ENCODE results near the gene CDKN2D. TPM values are rescaled to one million over a fixed set of nuclear protein-coding genes. Genes with fewer than 3 reads are reported as not detected.

Gene CDKN2D
- total RNA-seq, 2 experiments from 2014 or later: 83.3 to 84.0 TPM

GRCh38 chr19:10568062-10568825 is 535 bp downstream of the CDKN2D start:
- CTCF ChIA-PET: interaction anchor here (0.6 to 4.7 kb wide), 4 partner anchors 15 to 1767 kb away, joined by 3 to 24 read pairs (median 3); partner anchors contain the start of gene ATG4D
- H3K36me3 Mint-ChIP-seq (ENCODE audit: low read depth): peaks cover 40% of the 10 kb centered on the region

GRCh38 chr19:10567656-10568055 is 1.1 kb downstream of the CDKN2D start:
- no peaks in the 10 kb centered on the region for H3K27me3 ChIP-seq (ENCODE audit: control insufficient read depth in 1 of 2, insufficient read depth in 2 of 2, low read length in 2 of 2)
- H3K4me1 Mint-ChIP-seq (ENCODE audit: low read depth): peaks cover 53% of the 10 kb centered on the region
- DNase-seq: peak in 2 of 14 experiments; percentile 38 to 63
- no peak for TF ChIP-seq CTCF (IDR thresholded peaks at IDR 0.05)
- H3K4me3 ChIP-seq (ENCODE audit: low read length): peak overlapping the region; percentile 87
- H3K36me3 ChIP-seq (ENCODE audit: insufficient read depth, low read length): peaks cover 14% of the 10 kb centered on the region
- peak overlapping the region; percentile 95 for H3K27ac Mint-ChIP-seq
- no peaks in the 10 kb centered on the region for H3K9me3 ChIP-seq (ENCODE audit: control insufficient read depth in 1 of 2, insufficient read depth in 1 of 2, low read length in 2 of 2)
- no peaks in the 10 kb centered on the region for H3K9me3 Mint-ChIP-seq
- peaks cover 60% of the 10 kb centered on the region for H3K4me1 ChIP-seq (ENCODE audit: insufficient read depth, low read length)
- peak overlapping the region; percentile 76 to 94 for H3K27ac ChIP-seq (ENCODE audit: low read depth in 1 of 2, low read length in 2 of 2)
- CTCF ChIA-PET: interaction anchor here (0.6 to 4.7 kb wide), 6 partner anchors 14 to 1767 kb away, joined by 3 to 24 read pairs (median 3); partner anchors contain the start of gene ATG4D
- intact Hi-C loops (cut with DNase I, micrococcal nuclease): loop anchor here (2.0 to 5.0 kb wide), 4 partner anchors 85 to 303 kb away; partner anchors contain the start of genes CDC37 (in 2 of the 2), CARM1 (in 1 of the 2) and ILF3 (in 1 of the 2)
- ATAC-seq (ENCODE audit: poor library complexity): no peak
- no peaks in the 10 kb centered on the region for H3K27me3 Mint-ChIP-seq
- H3K36me3 Mint-ChIP-seq (ENCODE audit: low read depth): peaks cover 42% of the 10 kb centered on the region
- peak overlapping the region; percentile 93 for H3K4me3 Mint-ChIP-seq
- POLR2A ChIA-PET: interaction anchor here (0.5 to 5.6 kb wide), 17 partner anchors 14 to 268 kb away, joined by 3 to 81 read pairs (median 4); partner anchors contain the start of genes ATG4D, DNM2, KEAP1 and QTRT1

More at GRCh38 chr19:10568062-10568825, 535 bp downstream of the CDKN2D start:
- Histone ChIP-seq H3K27ac (ENCODE audit: low read depth in 1 of 2, low read length in 2 of 2) (peak overlapping the region; percentile 76 to 94), H3K4me3 (ENCODE audit: low read length) (peak overlapping the region; percentile 87), H3K36me3 (ENCODE audit: insufficient read depth, low read length) (peaks cover 12% of the 10 kb centered on the region), H3K9me3 (ENCODE audit: control insufficient read depth in 1 of 2, insufficient read depth in 1 of 2, low read length in 2 of 2) (no peaks in the 10 kb centered on the region), H3K27me3 (ENCODE audit: control insufficient read depth in 1 of 2, insufficient read depth in 2 of 2, low read length in 2 of 2) (no peaks in the 10 kb centered on the region), H3K4me1 (ENCODE audit: insufficient read depth, low read length) (peaks cover 60% of the 10 kb centered on the region)
- H3K9me3 Mint-ChIP-seq: no peaks in the 10 kb centered on the region
- TF ChIP-seq CTCF (IDR thresholded peaks at IDR 0.05): no peak
- DNase-seq (peak in 9 of 14 experiments; percentile 27 to 88 (median 61)), ATAC-seq (ENCODE audit: poor library complexity) (peak; percentile 19)
- POLR2A ChIA-PET: interaction anchor here (0.5 to 5.6 kb wide), 17 partner anchors 15 to 268 kb away, joined by 3 to 81 read pairs (median 4); partner anchors contain the start of genes ATG4D, DNM2, KEAP1 and QTRT1
- no peaks in the 10 kb centered on the region for H3K27me3 Mint-ChIP-seq
- peak overlapping the region; percentile 95 for H3K27ac Mint-ChIP-seq
- H3K4me3 Mint-ChIP-seq: peak overlapping the region; percentile 93
- peaks cover 53% of the 10 kb centered on the region for H3K4me1 Mint-ChIP-seq (ENCODE audit: low read depth)
- intact Hi-C loops (cut with DNase I, micrococcal nuclease): loop anchor here (2.0 to 5.0 kb wide), 4 partner anchors 84 to 303 kb away; partner anchors contain the start of genes CDC37 (in 2 of the 2), CARM1 (in 1 of the 2) and ILF3 (in 1 of the 2)

GRCh38 chr19:10566658-10567410 is 1.9 kb downstream of the CDKN2D start:
- peaks cover 56% of the 10 kb centered on the region for H3K4me1 ChIP-seq (ENCODE audit: insufficient read depth, low read length)
- POLR2A ChIA-PET: interaction anchor here (0.7 to 5.6 kb wide), 18 partner anchors 13 to 522 kb away, joined by 3 to 81 read pairs (median 4); partner anchors contain the start of genes ATG4D, CARM1, DNM2 and KEAP1
- H3K9me3 ChIP-seq (ENCODE audit: control insufficient read depth in 1 of 2, insufficient read depth in 1 of 2, low read length in 2 of 2): no peaks in the 10 kb centered on the region
- Mint-ChIP-seq H3K36me3 (ENCODE audit: low read depth) (peaks cover 44% of the 10 kb centered on the region), H3K4me3 (peak overlapping the region; percentile 93), H3K27ac (peak overlapping the region; percentile 95), H3K27me3 (no peaks in the 10 kb centered on the region), H3K9me3 (no peaks in the 10 kb centered on the region), H3K4me1 (ENCODE audit: low read depth) (peaks cover 47% of the 10 kb centered on the region)
- CTCF ChIA-PET: interaction anchor here (0.5 to 4.7 kb wide), 6 partner anchors 13 to 133 kb away, joined by 3 to 24 read pairs (median 4); partner anchors contain the start of gene ATG4D
- ATAC-seq (ENCODE audit: poor library complexity) (no peak), DNase-seq (peak in 7 of 14 experiments; percentile 22 to 89 (median 52))
- H3K27me3 ChIP-seq (ENCODE audit: control insufficient read depth in 1 of 2, insufficient read depth in 2 of 2, low read length in 2 of 2): no peaks in the 10 kb centered on the region
- intact Hi-C loops (cut with DNase I, micrococcal nuclease): loop anchor here (1.0 to 5.0 kb wide), 4 partner anchors 24 to 165 kb away; partner anchors contain the start of genes CDC37 (in 2 of the 2), ATG4D (in 1 of the 2) and ILF3 (in 1 of the 2)
- peaks cover 20% of the 10 kb centered on the region for H3K36me3 ChIP-seq (ENCODE audit: insufficient read depth, low read length)
- peak overlapping the region; percentile 76 to 94 for H3K27ac ChIP-seq (ENCODE audit: low read depth in 1 of 2, low read length in 2 of 2)
- TF ChIP-seq CTCF (IDR thresholded peaks at IDR 0.05): no peak
- peak overlapping the region; percentile 87 for H3K4me3 ChIP-seq (ENCODE audit: low read length)
